Measurements from ENCODE around the gene CD81. TPM values are rescaled to one million over a fixed set of nuclear protein-coding genes. Genes with fewer than 3 reads are reported as not detected.

Gene CD81
- total and polyA plus RNA-seq, 10 of the 15 experiments (the other 5 are each of a cell fraction or from before 2014, with no cell fraction given), result 2.0 to 145 (median 57.2) TPM

DNA sequence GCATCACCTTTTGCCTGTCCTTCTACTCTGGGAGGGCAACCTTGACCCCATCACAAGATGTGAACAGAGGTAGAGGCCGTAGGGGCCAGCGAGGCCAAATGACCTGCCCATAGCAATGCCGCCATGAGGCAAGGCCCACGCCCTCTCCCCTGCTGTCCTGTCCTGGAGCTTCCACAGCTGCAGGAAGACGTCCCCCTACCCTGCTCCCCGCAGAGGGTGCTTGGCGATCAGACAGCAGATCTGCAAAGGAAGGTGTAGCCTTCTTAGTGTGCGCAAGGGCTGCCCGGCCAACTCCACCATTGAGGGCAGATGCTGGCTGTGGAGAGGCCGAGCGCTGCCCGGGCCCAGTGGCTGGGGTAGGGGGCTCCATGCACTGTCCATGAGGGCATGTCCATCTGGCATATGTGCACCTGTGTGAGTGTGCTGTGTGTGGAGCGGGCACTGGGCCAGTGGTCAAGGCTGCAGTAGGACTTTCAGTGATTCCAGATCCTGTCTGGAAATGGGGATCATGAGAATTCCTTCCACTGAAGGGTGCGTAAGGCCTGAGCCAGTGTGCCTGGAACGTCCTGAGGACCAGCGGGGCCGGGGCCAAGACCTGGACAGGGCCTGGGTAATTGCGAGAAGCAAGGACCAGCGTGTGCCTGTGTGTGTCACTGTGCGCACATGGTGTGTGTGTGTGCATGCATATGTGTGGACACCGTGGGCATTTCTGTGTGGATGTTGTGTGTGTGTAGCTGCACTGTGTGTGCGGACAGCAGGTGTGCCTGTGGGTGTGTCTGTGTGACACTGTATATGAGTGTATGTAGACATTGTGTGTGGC, 56.2 kb downstream of the CD81 start:
- in situ Hi-C loops (cut with MboI) (no loop called here), intact Hi-C loops (cut with micrococcal nuclease; ENCODE audit: unreplicated experiment) (no loop called here)
- Histone ChIP-seq H3K79me2 (ENCODE audit: control insufficient read depth, insufficient read depth, low read length) (no peaks in the 10 kb centered on the region), H3K9me3 (replicated peaks; ENCODE audit: control insufficient read depth, insufficient read depth, low read length) (no peaks in the 10 kb centered on the region; the same call in 2 of the 3 replicates), H3K4me3 (no peak overlapping the region), H3K27ac (ENCODE audit: control insufficient read depth, insufficient read depth) (no peak overlapping the region), H3K27me3 (replicated peaks in 1 of 2; ENCODE audit: control insufficient read depth in 2 of 2, insufficient read depth in 2 of 2, low read length in 1 of 2) (no peaks in the 10 kb centered on the region), H3K4me1 (ENCODE audit: control insufficient read depth, insufficient read depth, low read length) (no peaks in the 10 kb centered on the region), H3K36me3 (ENCODE audit: control insufficient read depth in 2 of 2, insufficient read depth in 2 of 2, low read length in 1 of 2) (no peaks in the 10 kb centered on the region), H4K20me1 (ENCODE audit: control insufficient read depth, insufficient read depth) (no peaks in the 10 kb centered on the region), H2AFZ (ENCODE audit: control insufficient read depth, low read depth, low read length) (no peak overlapping the region), H3K4me2 (ENCODE audit: control insufficient read depth, insufficient read depth) (no peak overlapping the region), H3K9ac (ENCODE audit: control insufficient read depth, insufficient read depth, low read length) (no peak overlapping the region)
- ChIA-PET POLR2A (no interaction called here), SMC1A (ENCODE audit: uncharacterized antibody, unreplicated experiment) (no interaction called here), RAD21 (ENCODE audit: unreplicated experiment) (no interaction called here), CTCF (no interaction called here)
- TF ChIP-seq SUPT20H (IDR thresholded peaks at IDR 0.05; ENCODE audit: borderline replicate concordance, control insufficient read depth, low read depth, low read length), result no peak
- DNase-seq (ENCODE audit: low read depth, low spot score) (no peak), FAIRE-seq (no peak), ATAC-seq (no peak)
- 53% methylated on average over 22 of the region's 22 CpGs for WGBS (ENCODE audit: insufficient coverage, insufficient replicate concordance, low lambda C conversion rate, missing lambda C conversion rate)
- BruUV-seq (replicated peaks), result no TSS peak

DNA sequence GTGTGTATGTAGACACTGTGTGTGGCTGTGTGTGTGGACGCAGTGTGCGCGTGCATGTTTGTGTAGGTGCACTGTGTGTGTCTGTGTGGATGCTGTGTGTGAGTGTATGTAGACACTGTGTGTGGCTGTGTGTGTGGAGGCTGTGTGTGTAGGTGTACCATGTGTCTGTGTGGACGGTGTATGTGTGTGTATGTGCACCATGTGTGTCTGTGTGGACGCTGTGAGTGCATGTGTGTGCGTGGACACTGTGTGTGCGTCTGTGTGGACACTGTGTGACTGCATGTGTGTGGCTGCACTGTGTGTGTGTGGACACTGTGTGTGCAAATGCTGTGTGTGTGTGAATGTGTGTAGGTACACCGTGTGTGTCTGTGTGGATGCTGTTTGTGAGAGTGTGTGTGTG, 56.9 kb downstream of the CD81 start:
- Histone ChIP-seq H3K4me1 (ENCODE audit: control insufficient read depth, insufficient read depth, low read length) (no peaks in the 10 kb centered on the region), H3K9me3 (replicated peaks; ENCODE audit: control insufficient read depth, insufficient read depth, low read length) (no peaks in the 10 kb centered on the region; the same call in 2 of the 3 replicates), H3K9ac (ENCODE audit: control insufficient read depth, insufficient read depth, low read length) (no peak overlapping the region), H3K4me2 (ENCODE audit: control insufficient read depth, insufficient read depth) (no peak overlapping the region), H2AFZ (ENCODE audit: control insufficient read depth, low read depth, low read length) (no peak overlapping the region), H4K20me1 (ENCODE audit: control insufficient read depth, insufficient read depth) (no peaks in the 10 kb centered on the region), H3K36me3 (ENCODE audit: control insufficient read depth in 2 of 2, insufficient read depth in 2 of 2, low read length in 1 of 2) (no peaks in the 10 kb centered on the region), H3K4me3 (no peak overlapping the region), H3K79me2 (ENCODE audit: control insufficient read depth, insufficient read depth, low read length) (no peaks in the 10 kb centered on the region), H3K27me3 (replicated peaks in 1 of 2; ENCODE audit: control insufficient read depth in 2 of 2, insufficient read depth in 2 of 2, low read length in 1 of 2) (no peaks in the 10 kb centered on the region), H3K27ac (ENCODE audit: control insufficient read depth, insufficient read depth) (no peak overlapping the region)
- ChIA-PET POLR2A (no interaction called here), CTCF (no interaction called here), SMC1A (ENCODE audit: uncharacterized antibody, unreplicated experiment) (no interaction called here), RAD21 (ENCODE audit: unreplicated experiment) (no interaction called here)
- DNase-seq (ENCODE audit: low read depth, low spot score) (no peak), ATAC-seq (no peak), FAIRE-seq (no peak)
- WGBS (ENCODE audit: insufficient coverage, insufficient replicate concordance, low lambda C conversion rate, missing lambda C conversion rate), result 50% methylated on average over 8 of the region's 8 CpGs
- TF ChIP-seq, protein P1, sequence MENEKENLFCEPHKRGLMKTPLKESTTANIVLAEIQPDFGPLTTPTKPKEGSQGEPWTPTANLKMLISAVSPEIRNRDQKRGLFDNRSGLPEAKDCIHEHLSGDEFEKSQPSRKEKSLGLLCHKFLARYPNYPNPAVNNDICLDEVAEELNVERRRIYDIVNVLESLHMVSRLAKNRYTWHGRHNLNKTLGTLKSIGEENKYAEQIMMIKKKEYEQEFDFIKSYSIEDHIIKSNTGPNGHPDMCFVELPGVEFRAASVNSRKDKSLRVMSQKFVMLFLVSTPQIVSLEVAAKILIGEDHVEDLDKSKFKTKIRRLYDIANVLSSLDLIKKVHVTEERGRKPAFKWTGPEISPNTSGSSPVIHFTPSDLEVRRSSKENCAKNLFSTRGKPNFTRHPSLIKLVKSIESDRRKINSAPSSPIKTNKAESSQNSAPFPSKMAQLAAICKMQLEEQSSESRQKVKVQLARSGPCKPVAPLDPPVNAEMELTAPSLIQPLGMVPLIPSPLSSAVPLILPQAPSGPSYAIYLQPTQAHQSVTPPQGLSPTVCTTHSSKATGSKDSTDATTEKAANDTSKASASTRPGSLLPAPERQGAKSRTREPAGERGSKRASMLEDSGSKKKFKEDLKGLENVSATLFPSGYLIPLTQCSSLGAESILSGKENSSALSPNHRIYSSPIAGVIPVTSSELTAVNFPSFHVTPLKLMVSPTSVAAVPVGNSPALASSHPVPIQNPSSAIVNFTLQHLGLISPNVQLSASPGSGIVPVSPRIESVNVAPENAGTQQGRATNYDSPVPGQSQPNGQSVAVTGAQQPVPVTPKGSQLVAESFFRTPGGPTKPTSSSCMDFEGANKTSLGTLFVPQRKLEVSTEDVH (IDR thresholded peaks at IDR 0.05; ENCODE audit: low read depth, partially characterized antibody), result no peak
- no peak for TF ChIP-seq STAT1 (conservative IDR thresholded peaks at IDR 0.05)
- no peak for TF ChIP-seq NFIC (IDR thresholded peaks at IDR 0.05; ENCODE audit: low read depth, low read length)
- TF ChIP-seq, protein P2, sequence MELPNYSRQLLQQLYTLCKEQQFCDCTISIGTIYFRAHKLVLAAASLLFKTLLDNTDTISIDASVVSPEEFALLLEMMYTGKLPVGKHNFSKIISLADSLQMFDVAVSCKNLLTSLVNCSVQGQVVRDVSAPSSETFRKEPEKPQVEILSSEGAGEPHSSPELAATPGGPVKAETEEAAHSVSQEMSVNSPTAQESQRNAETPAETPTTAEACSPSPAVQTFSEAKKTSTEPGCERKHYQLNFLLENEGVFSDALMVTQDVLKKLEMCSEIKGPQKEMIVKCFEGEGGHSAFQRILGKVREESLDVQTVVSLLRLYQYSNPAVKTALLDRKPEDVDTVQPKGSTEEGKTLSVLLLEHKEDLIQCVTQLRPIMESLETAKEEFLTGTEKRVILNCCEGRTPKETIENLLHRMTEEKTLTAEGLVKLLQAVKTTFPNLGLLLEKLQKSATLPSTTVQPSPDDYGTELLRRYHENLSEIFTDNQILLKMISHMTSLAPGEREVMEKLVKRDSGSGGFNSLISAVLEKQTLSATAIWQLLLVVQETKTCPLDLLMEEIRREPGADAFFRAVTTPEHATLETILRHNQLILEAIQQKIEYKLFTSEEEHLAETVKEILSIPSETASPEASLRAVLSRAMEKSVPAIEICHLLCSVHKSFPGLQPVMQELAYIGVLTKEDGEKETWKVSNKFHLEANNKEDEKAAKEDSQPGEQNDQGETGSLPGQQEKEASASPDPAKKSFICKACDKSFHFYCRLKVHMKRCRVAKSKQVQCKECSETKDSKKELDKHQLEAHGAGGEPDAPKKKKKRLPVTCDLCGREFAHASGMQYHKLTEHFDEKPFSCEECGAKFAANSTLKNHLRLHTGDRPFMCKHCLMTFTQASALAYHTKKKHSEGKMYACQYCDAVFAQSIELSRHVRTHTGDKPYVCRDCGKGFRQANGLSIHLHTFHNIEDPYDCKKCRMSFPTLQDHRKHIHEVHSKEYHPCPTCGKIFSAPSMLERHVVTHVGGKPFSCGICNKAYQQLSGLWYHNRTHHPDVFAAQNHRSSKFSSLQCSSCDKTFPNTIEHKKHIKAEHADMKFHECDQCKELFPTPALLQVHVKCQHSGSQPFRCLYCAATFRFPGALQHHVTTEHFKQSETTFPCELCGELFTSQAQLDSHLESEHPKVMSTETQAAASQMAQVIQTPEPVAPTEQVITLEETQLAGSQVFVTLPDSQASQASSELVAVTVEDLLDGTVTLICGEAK (IDR thresholded peaks at IDR 0.05; ENCODE audit: borderline replicate concordance), result no peak
- no peak for TF ChIP-seq PAX8 (IDR thresholded peaks at IDR 0.05)
- no TSS peak for BruUV-seq (replicated peaks)
- intact Hi-C loops (cut with micrococcal nuclease; ENCODE audit: unreplicated experiment) (no loop called here), in situ Hi-C loops (cut with MboI) (no loop called here)

Data from GM12878 (cell line).